ENCODE results near the gene PSMB2.

DNA sequence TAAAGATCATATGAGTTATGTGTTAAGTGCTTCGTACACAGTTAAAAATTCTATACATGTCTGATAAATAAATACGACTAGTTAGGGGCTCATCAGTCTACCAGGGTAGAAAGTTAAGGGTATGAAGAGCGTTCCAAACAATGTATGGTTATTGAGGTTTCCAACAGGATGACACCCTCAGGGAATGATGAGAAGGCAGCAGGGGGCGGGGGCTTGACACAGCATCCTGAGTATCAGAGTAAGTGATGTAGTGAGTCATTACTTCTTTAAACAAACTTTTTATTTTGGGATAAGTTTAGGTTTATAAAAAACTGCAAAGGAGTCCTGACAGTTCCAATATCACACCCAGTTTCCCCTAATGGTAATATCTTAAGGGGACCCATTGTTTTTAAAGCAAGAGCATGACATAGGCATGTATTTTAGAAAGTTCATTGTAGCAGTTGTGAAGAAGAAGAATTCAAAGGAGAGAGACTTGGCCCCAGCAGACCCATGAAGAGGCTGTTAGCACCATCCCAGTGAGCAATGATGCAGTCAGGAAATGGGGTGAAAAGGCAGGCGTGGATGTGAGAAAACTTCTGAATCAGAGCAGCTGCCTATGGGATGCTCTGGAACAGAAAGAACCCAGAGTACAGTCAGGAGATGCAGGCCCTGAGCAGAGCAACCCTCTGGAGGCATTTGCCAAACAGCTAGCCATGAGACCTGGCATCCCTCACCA, 15.0 kb upstream of the PSMB2 start:
- no peak for TF ChIP-seq ARNT (IDR thresholded peaks at IDR 0.05)
- no peak for TF ChIP-seq FOXA1 (IDR thresholded peaks at IDR 0.05)
- TF ChIP-seq ELF4 (IDR thresholded peaks at IDR 0.05), result no peak
- no peak for TF ChIP-seq ZNF384 (IDR thresholded peaks at IDR 0.05)
- TF ChIP-seq SP1 (IDR thresholded peaks at IDR 0.05), result no peak
- TF ChIP-seq HDGF (IDR thresholded peaks at IDR 0.05; ENCODE audit: borderline replicate concordance), result no peak
- no peak for TF ChIP-seq FOXM1 (IDR thresholded peaks at IDR 0.05; ENCODE audit: borderline replicate concordance)

All from HEK293T (cell line).